Hypothalamus (tissue), 51 donors: Measurements from ENCODE around the gene IGF1R.

Experiments
- DNase-seq, 51 donors: peaks; one replicate each; lab custom pipeline; 2025; lab: John Stamatoyannopoulos, UW

Gene IGF1R

GRCh38 chr15:98767692-98768091 is 119.4 kb downstream of the IGF1R start:
- DNase-seq, result no peak

GRCh38 chr15:98769867-98770266 is 121.5 kb downstream of the IGF1R start:
- DNase-seq, result no peak

GRCh38 chr15:98770984-98771383 is 122.6 kb downstream of the IGF1R start:
- no peak for DNase-seq

- no peak for DNase-seq
Observed at GRCh38 chr15:98771541-98771940, 123.2 kb downstream of the IGF1R start.

- DNase-seq, result no peak
Observed at GRCh38 chr15:98772895-98773294, 124.6 kb downstream of the IGF1R start.

- DNase-seq, result no peak
Observed at GRCh38 chr15:98773616-98774015, 125.3 kb downstream of the IGF1R start.

- no peak for DNase-seq
Observed at GRCh38 chr15:98774756-98775497, 126.6 kb downstream of the IGF1R start.

- no peak for DNase-seq
Observed at GRCh38 chr15:98775498-98776230, 127.3 kb downstream of the IGF1R start.

GRCh38 chr15:98776607-98777281 is 128.4 kb downstream of the IGF1R start:
- DNase-seq, result no peak

GRCh38 chr15:98777426-98777825 is 129.1 kb downstream of the IGF1R start:
- DNase-seq, result no peak

- no peak for DNase-seq
Observed at GRCh38 chr15:98778263-98778959, 130.1 kb downstream of the IGF1R start.

GRCh38 chr15:98778960-98779359 is 130.6 kb downstream of the IGF1R start:
- DNase-seq, result peak in 1 of 51 donors; percentile 33

- DNase-seq, result peak in 46 of 51 donors; percentile 13 to 81 (median 46)
Observed at GRCh38 chr15:98779463-98780071, 131.2 kb downstream of the IGF1R start.

GRCh38 chr15:98781838-98782237 is 133.5 kb downstream of the IGF1R start:
- DNase-seq, result no peak

- DNase-seq, result no peak
Observed at GRCh38 chr15:98782801-98783200, 134.5 kb downstream of the IGF1R start.

GRCh38 chr15:98785431-98785806 is 137.1 kb downstream of the IGF1R start:
- no peak for DNase-seq

- DNase-seq, result no peak
Observed at GRCh38 chr15:98785807-98786621, 137.7 kb downstream of the IGF1R start.

GRCh38 chr15:98786717-98787116 is 138.4 kb downstream of the IGF1R start:
- no peak for DNase-seq

GRCh38 chr15:98787194-98787593 is 138.9 kb downstream of the IGF1R start:
- peak in 1 of 51 donors; percentile 6 for DNase-seq
